Measurements from ENCODE around the gene KLF17.

The KLF17 gene, protein sequence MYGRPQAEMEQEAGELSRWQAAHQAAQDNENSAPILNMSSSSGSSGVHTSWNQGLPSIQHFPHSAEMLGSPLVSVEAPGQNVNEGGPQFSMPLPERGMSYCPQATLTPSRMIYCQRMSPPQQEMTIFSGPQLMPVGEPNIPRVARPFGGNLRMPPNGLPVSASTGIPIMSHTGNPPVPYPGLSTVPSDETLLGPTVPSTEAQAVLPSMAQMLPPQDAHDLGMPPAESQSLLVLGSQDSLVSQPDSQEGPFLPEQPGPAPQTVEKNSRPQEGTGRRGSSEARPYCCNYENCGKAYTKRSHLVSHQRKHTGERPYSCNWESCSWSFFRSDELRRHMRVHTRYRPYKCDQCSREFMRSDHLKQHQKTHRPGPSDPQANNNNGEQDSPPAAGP

DNA sequence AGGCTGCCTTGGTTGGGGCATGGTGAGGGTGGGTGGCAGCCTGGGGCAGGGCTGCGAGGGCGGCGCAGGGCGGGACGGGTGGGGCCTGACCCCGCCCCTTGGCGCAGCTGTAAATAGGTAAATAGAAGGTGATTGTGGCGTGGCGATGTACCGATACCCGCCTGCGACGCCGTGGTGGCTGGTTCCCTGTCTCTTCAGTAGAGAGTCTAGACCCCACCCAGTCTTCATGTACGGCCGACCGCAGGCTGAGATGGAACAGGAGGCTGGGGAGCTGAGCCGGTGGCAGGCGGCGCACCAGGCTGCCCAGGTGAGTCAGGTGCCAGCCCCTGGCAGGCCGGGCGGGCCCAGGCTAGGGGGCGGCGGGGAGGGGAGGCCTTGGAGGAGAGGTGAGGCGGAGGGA is at the start of gene KLF17:
Gene KLF17 (plus strand): TSS at position 140 of the 400 bp plus-strand sequence. CDS start 87 bp downstream, at position 227.
- no peak for FAIRE-seq

DNA sequence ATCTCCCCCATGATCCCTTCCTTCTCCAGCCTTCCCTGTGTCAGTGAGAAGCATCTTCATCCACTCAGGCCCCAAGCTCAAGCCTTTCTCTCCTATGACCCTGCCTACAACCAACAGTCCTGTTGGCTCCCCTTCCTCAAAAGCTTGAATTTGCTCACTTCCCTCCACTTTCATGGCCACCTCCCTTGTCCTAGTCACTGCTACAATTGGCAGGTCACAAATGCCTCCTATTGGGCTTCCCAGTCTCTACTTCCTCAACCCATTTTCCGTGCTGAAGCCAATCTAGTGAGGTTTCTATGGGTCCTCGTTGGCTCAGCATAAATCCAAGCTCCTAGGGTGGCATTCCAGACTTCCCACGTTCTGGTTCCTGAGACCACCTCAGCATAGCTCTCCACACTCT is 47.2 kb upstream of the KLF17 start:
- no peak for FAIRE-seq

DNA sequence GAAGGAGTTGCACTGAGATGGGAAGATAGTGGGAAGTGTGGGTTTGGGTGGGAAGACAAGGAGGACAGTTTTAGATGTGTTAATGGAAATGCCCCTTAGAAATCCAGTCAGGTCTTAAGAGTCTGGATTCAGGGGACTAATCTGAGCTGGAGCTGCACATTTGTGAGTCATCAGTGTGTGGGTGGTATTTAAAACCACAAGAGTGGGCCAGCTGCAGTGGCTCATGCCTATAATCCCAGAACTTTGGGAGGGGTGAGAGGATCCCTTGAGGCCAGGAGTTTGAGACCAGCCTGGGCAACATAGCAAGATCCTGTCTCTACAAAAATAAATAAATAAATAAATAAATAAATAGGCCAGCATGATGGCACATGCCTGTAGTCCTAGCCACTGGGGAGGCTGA is 46.4 kb upstream of the KLF17 start:
- no peak for FAIRE-seq

DNA sequence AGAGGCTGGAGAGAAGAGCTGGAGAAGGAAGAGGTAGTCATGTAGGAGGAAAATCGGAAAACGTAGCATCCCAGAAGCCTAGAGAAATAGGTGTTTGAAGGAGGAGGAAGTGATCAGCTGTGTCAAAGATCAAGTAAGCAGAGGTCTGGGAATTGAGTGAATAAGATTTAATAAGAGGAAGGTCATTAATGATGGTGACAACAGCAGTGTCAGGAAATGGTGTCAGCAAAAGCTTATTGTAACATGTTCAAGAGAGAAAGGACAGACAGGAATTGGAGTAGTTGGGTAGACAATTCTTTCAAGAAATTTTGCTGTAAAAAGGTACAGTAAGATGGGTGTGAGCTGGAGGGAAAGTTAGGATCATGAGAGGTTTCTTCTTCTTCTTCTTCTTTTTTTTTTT is 45.8 kb upstream of the KLF17 start:
- FAIRE-seq, result no peak

DNA sequence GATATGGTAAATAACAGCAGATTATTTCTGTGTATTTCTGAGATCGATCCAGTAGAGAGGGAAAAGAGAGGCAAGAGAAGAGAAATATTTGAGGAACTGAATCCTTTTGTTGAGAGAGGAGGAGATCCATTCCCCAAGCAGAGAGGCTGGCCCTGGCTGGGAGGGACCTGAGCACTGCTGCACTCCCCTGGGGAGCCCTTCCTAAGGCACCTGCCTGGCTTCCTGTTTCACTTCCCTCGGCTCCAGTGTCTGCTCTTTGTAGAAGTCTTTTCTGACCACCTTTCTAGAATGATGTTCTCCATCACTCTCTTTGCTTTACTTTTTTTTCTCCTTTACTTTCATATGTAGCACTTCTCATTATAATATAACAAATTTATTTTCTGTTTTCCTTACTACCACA is 45.1 kb upstream of the KLF17 start:
- FAIRE-seq, result no peak

DNA sequence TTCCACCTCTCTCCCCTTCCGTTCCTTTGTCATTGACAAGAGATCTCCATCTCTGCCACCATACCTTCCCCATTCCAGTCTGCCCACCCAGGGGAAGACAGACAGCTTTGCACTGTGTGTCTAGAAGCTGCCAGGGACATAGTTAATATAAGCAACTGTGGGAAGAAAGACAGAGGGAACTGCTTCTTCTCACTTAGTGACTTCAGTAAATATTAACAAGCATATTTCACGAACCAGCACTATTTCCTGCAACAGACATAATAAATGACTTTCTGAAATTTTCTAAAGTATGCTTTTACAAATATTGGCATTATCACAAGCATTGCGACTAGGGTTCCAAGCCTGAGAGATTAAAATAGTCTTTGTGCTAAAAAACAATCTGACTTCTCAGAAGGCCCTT is 44.2 kb upstream of the KLF17 start:
- FAIRE-seq, result no peak

DNA sequence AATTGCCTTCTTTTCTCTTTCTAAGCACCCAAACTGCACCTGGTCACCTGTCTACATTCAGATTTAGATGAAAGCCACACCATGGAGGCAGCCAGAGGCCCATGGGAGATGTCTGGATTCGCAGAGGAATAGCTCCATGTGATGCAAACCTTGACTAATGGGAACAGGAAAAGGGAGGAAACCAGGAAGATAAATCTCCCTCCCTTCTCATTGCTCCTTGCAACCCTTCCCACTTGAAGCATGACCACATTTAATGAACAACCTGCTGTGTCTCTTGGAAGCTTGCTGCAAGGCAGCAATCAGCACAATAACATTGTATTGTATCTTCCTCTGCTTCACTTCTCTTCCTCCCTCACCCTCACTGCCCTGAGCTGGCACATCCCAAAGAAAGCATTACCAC is 42.6 kb upstream of the KLF17 start:
- FAIRE-seq, result no peak

DNA sequence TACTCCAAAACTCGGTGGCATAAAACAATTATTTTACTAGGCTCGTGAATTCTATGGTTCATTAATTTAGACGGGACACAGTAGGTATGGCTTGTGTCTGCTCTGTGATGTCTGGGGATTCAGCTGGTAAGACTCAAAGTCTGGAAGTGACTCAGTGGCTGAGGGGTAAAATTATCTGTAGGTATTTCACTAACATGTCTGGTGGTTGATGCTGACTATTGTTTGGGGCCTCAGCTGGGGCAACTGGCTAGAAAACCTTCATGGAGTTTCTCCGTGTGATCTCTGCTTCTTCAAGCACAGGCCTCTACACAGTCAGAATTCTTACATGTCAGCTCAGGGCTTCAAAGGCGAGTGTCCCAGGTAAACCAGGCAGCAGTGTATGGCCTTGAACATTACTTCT is 41.2 kb upstream of the KLF17 start:
- no peak for FAIRE-seq

DNA sequence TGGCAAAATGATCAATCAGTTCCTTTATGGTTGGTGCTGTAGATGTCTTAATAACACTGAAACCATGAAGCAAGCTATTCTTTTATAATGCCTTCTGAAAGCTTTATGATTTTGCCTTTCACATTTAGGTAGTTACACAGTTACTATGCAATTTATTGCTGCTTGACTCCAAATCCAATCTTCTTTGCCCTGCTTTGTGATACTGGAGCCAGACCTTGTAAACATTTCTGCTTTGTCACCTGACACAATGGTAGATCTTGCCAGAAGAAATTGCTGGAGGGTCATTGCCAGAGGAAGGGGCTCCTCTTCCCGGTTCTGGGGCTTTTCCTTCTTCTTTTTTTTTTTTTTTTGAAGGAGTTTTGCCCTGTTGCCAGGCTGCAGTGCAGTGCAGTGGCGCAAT is 40.5 kb upstream of the KLF17 start:
- no peak for FAIRE-seq

DNA sequence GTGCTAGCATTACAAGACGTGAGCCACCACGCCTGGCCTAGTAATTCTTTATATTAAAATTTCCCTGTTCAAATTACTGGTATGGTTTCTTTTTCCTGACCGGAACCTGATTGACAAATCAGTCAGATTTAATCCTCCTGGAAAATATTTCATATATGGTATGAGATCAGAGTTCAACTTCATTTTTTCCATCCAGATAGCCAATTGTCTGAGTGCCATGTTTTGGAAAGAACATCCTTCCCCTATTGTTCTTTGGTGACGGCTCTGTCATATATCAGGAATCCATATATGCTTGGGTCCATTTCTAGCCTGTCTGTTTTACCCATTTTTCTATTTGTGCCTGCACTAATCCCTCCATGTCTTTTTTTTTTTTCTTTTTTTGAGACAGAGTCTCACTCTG is 39.1 kb upstream of the KLF17 start:
- no peak for FAIRE-seq

DNA sequence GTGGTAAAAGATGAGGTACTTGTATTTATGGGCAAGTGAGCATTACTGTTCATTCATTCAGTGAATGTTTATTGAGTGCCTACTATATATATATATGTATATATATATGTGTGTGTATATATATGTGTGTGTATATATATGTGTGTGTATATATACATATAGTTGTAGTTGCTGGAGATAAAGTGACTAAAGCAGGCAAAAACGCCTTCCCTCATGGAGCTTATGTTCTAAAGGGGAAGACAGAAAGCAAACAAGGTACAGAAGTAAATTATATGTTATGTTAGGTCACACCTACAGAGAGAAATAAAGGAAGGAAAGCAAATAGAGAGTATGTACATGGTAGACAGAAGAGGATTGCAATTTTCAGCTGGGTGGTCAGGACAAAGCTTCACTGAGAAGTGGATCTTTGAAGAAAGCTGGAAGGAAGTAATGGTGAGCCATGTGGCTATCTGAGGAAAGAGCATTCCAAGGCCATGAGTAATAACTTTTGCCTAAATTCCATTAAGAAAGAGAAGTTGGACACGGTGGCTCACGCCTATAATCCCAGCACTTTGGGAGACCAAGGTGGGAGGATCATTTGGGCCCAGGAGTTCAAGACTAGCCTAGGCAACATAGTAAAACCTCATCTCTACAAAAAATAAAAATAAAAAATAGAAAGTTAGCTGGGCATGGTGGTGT is 33.5 kb upstream of the KLF17 start:
- FAIRE-seq, result no peak

DNA sequence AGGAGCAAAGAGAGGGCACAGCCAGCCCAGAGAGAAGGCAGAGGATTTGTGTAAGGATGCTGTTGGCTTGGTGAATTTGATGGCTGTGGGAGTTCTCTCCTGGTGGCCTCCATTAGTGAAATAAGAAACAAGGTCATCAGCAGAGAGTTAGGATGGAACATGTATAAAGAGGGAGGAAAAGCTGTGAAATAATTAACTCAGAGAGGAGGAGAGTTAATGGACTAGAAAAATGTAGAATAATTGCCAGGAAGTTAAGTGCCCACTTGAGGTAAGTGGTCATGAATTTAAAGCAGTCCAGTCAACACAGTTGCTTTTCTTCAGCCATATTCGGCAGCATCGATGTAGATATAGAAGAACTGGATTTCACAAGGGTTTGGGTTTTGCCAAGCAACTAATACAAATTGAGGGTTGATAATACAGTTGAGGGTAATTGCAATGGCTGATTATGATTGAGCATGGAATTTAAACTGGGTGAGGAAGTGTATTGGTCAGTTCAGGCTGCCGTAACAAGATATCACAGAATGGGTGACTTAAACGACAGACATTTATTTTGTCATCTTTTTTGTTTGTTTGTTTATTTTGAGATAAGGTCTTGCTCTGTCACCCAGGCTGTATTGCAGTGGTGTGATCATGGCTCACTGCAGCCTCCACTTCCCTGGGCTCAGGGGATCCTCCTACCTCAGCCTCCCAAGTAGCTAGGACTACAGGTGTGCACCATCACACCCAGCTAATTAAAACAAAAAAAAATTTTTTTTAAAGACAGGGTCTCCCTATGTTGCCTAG is 31.7 kb upstream of the KLF17 start:
- FAIRE-seq, result no peak

DNA sequence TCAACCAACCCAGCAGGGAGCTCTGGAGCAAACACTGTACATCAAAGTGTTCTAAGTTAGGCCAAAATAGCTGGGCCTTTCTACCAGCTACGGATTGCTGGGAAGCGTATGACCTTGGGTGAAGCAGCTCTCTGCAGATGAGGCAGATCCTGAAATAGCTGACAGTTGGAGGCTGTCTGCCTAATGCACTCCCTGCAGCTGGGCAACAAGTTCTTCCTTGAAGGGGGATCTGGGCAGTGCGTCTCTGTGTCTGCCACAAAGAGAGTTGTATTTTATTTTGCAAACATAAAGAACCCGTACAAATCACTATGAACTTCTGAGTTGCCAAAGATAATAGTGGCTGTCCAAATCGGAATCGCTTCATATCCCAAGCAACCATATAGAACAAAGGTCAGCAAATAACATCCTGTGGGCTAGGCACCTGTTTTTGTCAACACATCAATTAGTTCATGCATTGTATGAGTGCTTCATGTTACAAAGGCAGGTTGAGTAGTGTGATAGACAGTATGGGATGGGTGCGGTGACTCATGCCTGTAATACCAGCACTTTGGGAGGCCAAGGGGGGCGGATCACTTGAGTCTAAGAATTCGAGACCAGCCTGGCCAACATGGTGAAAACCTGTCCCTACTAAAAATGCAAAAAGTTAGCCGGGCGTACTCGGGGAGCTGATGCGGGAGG is 29.1 kb upstream of the KLF17 start:
- no peak for FAIRE-seq

DNA sequence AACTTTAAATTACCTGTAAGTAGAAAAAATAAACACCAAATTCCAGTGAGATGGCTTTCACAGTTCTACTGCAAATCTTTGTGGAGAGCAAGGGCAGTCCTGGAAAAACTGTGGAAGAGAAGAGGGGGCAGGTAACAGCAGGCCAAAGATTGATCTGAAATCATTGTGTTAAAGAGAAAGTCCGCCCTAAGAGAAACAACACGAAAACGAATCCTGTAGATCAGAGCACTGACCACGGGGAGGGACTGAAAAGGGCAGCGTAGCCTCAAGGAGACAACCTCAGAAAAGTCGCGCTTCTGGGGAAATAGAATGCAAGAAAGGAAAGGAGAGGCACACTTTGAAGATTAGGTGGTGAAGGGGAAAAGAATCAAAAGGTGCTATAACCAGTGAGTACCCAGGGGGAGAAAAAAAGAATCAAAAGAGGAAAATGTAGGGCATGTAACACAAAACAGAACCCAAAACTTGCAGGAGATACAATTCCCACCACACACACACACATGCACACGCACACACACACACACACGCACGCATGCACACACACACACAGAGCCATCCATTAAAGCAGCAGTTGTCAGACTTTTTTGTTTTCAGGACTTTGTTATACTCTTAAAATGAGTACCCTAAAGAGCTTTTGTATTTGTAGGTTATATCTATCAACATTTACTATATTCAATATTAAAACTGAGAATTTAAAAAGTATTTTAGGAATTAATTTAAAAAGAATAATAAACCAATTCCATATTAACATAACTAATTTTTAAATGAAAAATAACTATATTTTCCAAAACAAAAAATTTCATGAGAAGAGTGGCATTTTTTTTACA is 28.0 kb upstream of the KLF17 start:
- FAIRE-seq, result peak; percentile 63

DNA sequence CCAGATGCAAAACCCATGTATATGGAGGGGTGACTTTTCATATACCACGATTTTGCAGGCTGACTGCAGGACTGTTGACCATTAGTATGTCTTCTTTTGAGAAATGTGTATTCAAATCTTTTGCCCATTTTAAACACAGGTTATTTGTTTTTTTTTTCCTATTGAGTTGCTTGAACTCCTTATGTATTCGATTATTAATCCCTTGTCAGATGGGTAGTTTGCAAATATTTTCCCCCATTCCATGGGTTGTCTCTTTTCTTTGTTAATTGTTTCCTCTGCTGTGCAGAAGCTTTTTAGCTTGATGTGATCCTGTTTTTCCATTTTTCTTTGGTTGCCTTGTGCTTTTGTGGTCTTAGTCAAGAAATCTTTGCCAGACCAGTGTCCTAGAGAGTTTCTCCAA is 24.6 kb upstream of the KLF17 start:
- FAIRE-seq, result no peak

DNA sequence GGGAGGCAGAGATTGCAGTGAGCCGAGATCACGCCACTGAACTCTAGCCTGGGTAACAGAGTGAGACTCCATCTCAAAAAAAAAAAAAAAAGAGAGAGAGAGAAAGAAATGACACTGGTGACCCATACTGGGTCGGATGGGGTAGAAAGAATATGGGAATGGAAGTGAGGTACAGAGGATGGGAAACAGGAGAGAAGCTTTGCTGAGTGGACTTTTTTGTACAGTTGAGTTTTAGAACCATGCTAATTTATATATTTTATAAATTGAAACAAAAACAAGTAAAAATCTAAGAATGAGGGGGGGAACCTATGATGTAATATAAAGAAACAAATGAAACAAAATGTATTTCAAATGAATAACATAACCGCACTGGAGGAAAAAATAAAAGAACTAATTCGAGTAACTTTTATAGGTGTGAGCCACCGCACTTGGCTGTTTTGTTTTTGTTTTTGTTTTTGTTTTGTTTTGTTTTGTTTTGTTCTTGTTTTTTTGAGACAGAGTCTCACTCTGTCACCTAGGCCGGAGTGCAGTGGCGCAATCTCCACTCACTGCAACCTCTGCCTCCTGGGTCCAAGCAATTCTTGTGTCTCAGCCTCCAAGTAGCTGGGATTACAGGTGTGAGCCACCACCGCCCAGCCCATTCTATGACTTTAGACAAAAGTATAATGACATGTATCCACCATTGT is 18.3 kb upstream of the KLF17 start:
- FAIRE-seq, result no peak

DNA sequence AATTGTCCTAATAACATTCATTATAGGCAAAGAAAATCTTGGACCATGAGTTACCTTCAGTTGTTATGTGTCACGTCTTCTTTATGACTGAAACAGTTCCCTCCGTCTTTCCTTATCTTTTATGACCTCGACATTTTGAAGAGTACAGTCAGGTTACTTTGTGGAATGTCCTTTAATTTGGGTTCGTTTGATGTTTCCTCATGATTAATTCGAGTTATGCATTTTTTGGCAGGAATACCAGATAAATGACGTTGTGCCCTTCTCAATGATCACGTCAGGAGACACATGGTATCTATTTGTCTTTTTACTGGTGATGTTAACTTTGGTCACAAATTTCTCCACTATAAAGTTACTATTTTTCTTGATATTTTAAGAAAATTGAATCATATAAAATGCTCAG is 17.3 kb upstream of the KLF17 start:
- no peak for FAIRE-seq

DNA sequence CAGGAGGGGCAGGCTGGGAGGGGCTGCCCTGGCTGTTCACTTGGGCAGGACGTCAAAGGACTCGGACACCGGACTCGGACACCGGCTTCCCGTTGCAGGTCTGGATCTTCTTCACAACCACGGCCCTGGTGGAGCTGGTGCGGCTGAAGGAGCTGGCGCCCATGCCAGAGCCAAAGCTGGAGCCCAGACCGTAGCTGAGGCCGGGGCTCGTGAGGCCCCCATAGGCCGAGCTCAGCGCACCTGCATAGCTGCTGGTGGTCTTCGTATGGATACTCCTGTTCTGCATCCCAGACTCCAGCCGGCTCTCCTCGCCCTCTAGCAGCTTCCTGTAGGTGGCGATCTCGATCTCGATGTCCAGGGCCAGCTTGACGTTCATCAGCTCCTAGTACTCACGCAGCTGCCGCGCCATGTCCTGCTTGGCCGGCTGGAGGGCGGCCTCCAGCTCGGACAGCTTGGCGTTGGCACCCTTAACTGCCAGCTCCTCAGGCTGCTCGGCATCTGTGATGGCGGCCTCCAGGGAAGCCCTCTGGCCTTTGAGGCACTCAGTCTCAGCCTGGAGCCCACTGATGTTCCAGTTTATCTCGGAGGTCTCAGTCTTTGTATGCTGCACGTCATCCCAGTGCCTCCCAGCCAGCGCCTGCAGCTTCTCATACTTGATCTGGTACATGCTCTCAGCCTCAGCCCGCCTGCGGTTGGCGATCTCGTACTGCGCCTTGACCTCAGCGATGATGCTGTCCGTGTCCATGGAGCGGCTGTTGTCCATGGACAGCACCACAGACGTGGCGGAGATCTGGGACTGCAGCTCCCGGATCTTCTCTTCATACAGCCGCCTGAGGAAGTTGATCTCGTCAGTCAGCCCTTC is 15.1 kb upstream of the KLF17 start:
- no peak for FAIRE-seq

DNA sequence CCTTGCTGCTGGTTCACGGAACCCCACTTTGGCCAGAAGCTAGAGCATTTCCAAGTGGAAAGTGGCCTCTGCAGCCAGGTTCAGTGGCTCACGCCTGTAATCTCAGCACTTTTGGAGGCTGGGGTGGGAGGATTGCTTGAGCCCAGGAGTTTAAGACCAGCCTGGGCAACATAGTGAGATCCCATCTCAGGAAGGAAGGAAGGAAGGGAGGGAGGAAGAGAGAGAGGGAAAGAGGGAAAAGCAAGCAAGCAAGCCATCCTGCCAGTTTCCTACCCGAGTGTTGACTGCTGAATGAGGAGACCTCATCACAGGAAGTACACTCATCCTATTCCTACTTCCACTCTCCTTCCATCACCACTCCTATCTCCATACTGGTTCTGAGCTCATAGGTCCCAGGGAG is 12.8 kb upstream of the KLF17 start:
- FAIRE-seq, result no peak

DNA sequence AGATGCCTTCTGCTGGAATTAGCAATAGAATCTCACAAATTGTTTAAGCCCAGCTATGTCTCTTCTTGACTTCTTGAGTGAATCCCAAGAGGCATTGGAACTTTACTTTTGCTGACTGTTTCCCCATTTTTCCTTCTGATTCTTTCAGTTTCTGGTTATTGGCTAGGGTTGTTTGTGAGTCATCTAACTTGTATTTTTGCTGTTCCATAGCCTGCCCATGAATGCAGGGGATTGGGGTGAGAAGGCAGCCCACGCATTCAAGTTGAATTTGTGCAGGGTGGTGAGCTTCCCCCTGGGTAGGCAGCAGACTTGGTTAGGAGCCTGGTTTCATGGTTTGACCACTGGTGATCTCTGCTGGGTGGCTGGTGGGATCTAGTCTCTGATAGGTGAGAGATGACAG is 10.4 kb upstream of the KLF17 start:
- FAIRE-seq, result no peak

DNA sequence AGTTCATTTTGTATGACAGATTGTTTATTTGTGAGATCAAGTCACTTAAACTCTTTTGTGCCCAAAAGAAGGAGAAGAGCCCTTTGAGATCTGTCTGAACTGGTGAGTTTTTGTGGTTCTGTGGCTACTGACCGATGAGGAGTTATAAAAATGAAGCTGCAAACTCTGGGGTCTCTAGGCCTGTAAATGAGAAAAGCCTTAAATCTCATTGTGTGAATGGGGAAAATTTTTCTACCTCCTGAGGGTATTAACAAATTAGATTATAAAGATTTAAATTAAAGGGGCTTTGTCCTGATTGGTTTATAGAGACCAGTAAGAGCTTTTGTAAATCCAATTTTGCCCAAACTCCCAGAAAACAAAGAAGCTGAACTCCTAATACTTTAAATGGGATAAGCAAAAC is 9.7 kb upstream of the KLF17 start:
- no peak for FAIRE-seq

Measured in G401.6 (cell line).